ENCODE data around the gene ZNF420.

ZNF420 gene

GRCh38 chr19:37148214-37148613 is 70.0 kb downstream of the ZNF420 start:
- DNase-seq (ENCODE audit: low read depth), result no peak

- DNase-seq (ENCODE audit: low read depth), result no peak
Observed at GRCh38 chr19:37160153-37160552, 81.9 kb downstream of the ZNF420 start.

- no peak for DNase-seq (ENCODE audit: low read depth)
Observed at GRCh38 chr19:37165635-37166034, 87.4 kb downstream of the ZNF420 start.

GRCh38 chr19:37172368-37173366 is 94.4 kb downstream of the ZNF420 start, which contains the start of gene ZNF585A:
TSS of gene ZNF585A (minus strand) at chr19:37172695. CDS start at chr19:37169910, 2,785 bp downstream.
- DNase-seq (ENCODE audit: low read depth), result peak; percentile 98

Data from EH (cell line).